ENCODE measurements around the gene PRADC1.
"Not testable (repeated sequence)": the region's sequence is repeated elsewhere in the genome, so short reads cannot be mapped to it uniquely, and the experiment has no call there.

Gene PRADC1

GRCh38 chr2:73208258-73208657 lies 24.8 kb downstream of the PRADC1 start:
- TF ChIP-seq, protein P1, sequence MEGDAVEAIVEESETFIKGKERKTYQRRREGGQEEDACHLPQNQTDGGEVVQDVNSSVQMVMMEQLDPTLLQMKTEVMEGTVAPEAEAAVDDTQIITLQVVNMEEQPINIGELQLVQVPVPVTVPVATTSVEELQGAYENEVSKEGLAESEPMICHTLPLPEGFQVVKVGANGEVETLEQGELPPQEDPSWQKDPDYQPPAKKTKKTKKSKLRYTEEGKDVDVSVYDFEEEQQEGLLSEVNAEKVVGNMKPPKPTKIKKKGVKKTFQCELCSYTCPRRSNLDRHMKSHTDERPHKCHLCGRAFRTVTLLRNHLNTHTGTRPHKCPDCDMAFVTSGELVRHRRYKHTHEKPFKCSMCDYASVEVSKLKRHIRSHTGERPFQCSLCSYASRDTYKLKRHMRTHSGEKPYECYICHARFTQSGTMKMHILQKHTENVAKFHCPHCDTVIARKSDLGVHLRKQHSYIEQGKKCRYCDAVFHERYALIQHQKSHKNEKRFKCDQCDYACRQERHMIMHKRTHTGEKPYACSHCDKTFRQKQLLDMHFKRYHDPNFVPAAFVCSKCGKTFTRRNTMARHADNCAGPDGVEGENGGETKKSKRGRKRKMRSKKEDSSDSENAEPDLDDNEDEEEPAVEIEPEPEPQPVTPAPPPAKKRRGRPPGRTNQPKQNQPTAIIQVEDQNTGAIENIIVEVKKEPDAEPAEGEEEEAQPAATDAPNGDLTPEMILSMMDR (IDR thresholded peaks at IDR 0.05; ENCODE audit: low read depth, low read length, missing control alignments): no peak
- no peak for DNase-seq (ENCODE audit: low read depth)
- H3K4me3 ChIP-seq (ENCODE audit: low read depth, low read length): no peak overlapping the region
- in situ Hi-C loops (cut with HindIII; ENCODE audit: low sequenced_read_pairs): no loop called here

DNA sequence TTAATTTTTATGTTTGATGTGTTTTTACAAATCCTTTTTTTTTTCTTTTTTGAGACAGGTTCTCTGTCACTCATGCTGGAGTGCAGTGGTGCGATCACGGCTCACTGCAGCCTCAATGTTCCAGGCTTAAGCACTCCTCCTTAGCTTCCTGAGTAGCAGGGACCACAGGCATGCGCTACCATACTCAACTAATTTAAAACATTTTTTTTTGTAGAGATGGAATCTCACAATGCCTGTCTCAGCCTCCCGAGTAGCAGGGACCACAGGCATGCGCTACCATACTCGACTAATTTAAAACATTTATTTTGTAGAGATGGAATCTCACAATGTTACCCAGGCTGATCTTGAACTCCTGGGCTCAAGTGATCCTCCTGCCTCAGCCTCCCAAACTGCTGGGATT lies 27.4 kb downstream of the PRADC1 start:
- in situ Hi-C loops (cut with HindIII; ENCODE audit: low sequenced_read_pairs): no loop called here
- no peak overlapping the region for H3K4me3 ChIP-seq (ENCODE audit: low read depth, low read length)
- TF ChIP-seq, protein P1 (IDR thresholded peaks at IDR 0.05; ENCODE audit: low read depth, low read length, missing control alignments): no peak
- DNase-seq (ENCODE audit: low read depth): peak; percentile 3

- in situ Hi-C loops (cut with HindIII; ENCODE audit: low sequenced_read_pairs): no loop called here
- H3K4me3 ChIP-seq (ENCODE audit: low read depth, low read length): no peak overlapping the region
- DNase-seq (ENCODE audit: low read depth): no peak
- TF ChIP-seq, protein P1 (IDR thresholded peaks at IDR 0.05; ENCODE audit: low read depth, low read length, missing control alignments): no peak
Measured at GRCh38 chr2:73203055-73203681, 29.9 kb downstream of the PRADC1 start.

DNA sequence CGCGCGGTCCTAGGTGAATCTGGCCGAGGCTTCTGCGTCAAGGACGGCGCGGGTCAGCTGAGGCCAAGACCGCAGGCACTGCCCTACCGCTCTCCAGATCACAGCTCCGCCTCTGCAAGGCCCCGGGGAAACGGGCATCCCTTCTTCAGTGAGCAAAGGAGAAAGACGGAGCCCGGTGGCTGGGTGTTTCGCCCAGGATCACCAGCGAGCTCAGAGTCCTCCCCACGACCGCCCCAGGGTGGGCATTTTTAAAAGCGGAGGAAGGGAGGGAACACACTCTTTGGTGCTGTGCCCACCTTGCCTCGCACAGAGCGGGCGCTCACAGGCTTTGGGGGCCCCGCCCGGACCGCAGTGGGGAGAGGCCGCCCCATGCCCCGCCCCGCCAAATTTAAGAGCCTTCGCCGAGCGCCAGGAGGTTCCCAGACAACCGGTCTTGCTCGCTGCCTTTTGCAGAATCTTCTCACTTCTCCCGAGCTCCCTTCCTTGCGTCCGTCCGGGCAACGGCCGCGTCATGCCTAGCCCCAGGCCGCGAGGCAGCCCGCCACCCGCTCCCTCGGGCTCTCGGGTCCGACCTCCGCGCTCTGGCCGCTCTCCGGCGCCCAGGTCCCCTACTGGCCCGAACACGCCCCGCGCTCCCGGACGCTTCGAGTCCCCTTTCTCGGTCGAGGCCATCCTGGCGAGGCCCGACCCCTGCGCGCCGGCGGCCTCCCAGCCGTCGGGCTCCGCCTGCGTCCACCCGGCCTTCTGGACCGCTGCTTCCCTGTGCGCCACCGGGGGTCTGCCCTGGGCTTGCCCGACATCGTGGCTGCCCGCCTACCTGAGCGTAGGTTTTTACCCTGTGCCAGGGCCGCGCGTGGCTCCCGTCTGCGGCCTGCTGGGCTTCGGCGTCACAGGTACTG lies 30.6 kb downstream of the PRADC1 start, which contains the start of gene NOTO:
Gene NOTO (plus strand): TSS at position 419 of the 899 bp plus-strand sequence. CDS start 93 bp downstream, at position 512.
- in situ Hi-C loops (cut with HindIII; ENCODE audit: low sequenced_read_pairs): no loop called here
- no peak for DNase-seq (ENCODE audit: low read depth)
- peak within 1 kb of the TSS; percentile 18 for H3K4me3 ChIP-seq (ENCODE audit: low read depth, low read length)
- TF ChIP-seq, protein P1 (IDR thresholded peaks at IDR 0.05; ENCODE audit: low read depth, low read length, missing control alignments): no peak

DNA sequence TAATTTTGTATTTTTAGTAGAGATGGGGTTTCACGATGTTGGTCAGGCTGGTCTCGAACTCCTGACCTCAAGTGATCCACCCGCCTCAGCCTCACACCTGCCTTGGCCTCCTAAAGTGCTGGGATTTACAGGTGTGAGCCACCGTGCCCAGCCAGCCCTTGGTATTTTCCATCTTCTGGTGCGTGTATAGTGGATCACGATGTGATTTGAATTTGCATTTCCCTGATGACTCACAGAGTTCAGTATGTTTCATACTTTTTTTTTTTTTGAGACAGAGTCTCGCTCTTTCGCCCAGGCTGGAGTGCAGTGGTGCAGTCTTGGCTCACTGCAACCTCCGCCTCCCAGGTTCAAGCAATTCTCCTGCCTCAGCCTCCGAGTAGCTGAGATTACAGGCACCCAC lies 32.8 kb downstream of the PRADC1 start:
- in situ Hi-C loops (cut with HindIII; ENCODE audit: low sequenced_read_pairs); DNase-seq (ENCODE audit: low read depth); H3K4me3 ChIP-seq (ENCODE audit: low read depth, low read length): not testable (repeated sequence)

DNA sequence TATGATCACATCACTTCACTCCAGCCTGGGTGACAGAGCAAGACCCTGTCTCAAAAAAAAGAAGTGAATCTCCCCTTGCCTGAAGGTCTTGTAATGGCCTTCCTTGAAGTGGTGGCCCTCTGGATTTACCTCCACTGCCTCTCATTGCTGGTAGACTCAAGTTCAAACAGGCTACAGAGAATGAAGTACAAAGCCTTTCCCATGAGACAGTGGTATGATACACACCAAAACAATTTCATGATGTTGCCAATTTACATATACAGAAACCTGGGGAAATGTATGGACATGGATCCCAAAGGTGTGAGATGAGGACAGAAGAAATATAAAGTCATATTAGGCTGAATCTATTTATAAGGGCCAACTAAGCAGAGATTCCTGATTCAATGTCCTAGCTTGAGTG lies 35.5 kb downstream of the PRADC1 start:
- DNase-seq (ENCODE audit: low read depth): no peak
- in situ Hi-C loops (cut with HindIII; ENCODE audit: low sequenced_read_pairs): no loop called here
- TF ChIP-seq, protein P1 (IDR thresholded peaks at IDR 0.05; ENCODE audit: low read depth, low read length, missing control alignments): no peak
- no peak overlapping the region for H3K4me3 ChIP-seq (ENCODE audit: low read depth, low read length)

GRCh38 chr2:73187549-73187948 lies 45.5 kb downstream of the PRADC1 start:
- DNase-seq (ENCODE audit: low read depth): no peak
- TF ChIP-seq, protein P1 (IDR thresholded peaks at IDR 0.05; ENCODE audit: low read depth, low read length, missing control alignments): no peak
- in situ Hi-C loops (cut with HindIII; ENCODE audit: low sequenced_read_pairs): no loop called here
- no peak overlapping the region for H3K4me3 ChIP-seq (ENCODE audit: low read depth, low read length)

Measured in astrocyte of the cerebellum (primary cell).